Skeletal muscle satellite cell (primary cell): Measurements from ENCODE around the gene PLIN4.

Source experiments
- H3K27me3 ChIP-seq: 2 replicates; pipeline ENCODE4 v1.7.0; 2013; ENCODE audit warnings: low read length; ENCODE audit not compliant: control insufficient read depth, insufficient read depth
- H3K36me3 ChIP-seq: 2 replicates; pipeline ENCODE4 v1.7.0; 2013; ENCODE audit warnings: mild to moderate bottlenecking, control low read depth, low read length; ENCODE audit not compliant: insufficient read depth
- H3K4me1 ChIP-seq: 2 replicates; pipeline ENCODE4 v1.7.0; 2013; ENCODE audit warnings: low read length; ENCODE audit not compliant: control insufficient read depth, insufficient read depth
- H3K4me2 ChIP-seq: 2 replicates; pipeline ENCODE4 v1.7.0; 2013; ENCODE audit warnings: mild to moderate bottlenecking, low read length
- H3K4me3 ChIP-seq: 2 replicates; pipeline ENCODE4 v1.7.0; 2013; ENCODE audit warnings: low read length
- H3K9ac ChIP-seq: 2 replicates; pipeline ENCODE4 v1.7.0; 2013; ENCODE audit warnings: mild to moderate bottlenecking, low read depth, low read length, moderate library complexity
- H3K9me3 ChIP-seq: replicated peaks from 2 replicates; pipeline ENCODE4 v1.7.0; 2013; ENCODE audit warnings: mild to moderate bottlenecking, control low read depth, low read length

The PLIN4 gene

DNA sequence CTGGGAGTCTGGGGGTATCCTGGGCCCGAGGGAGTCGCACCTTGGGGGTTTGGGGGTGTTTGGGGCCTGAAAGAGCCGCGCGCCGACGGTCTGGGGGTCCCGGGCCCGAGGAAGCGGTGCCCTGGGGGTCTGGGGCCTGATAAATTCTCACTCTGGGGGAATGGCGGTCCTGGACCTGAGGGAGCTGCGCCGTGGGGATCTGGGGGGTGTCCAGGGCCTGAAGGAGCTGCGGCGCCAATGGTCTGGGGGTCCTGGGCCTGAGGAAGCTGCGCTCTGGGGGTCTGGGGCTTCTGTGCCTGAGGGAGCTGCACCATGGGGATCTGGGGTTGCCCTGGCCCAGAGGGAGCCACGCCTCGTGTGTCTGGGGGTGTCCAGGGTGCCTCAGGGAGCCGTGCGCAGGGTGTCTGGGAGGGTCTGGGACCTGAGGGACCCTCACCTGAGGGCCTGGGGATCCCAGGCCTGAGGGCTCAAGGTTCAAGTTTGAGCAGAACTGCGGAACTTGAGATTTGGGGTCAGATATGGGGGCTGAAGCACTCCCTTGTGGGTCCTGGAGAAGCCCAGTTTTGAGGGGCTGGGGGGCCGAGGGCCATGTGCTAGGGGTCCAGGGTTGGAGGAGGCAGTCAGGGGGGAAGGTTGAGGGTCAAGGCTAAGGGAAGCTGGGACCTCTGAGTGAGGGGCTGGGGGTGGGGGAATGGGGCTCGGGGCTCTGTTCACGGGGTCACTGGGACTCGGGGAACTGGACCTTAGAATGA is 45.1 kb downstream of the PLIN4 start:
- peak overlapping the region; percentile 88 for H3K4me3 ChIP-seq
- H3K36me3 ChIP-seq = peaks cover 21% of the 10 kb centered on the region
- no peaks in the 10 kb centered on the region for H3K27me3 ChIP-seq
- H3K9me3 ChIP-seq = no peaks in the 10 kb centered on the region
- peak overlapping the region; percentile 93 for H3K9ac ChIP-seq
- H3K4me2 ChIP-seq = peak overlapping the region; percentile 98
- peaks cover 19% of the 10 kb centered on the region for H3K4me1 ChIP-seq

DNA sequence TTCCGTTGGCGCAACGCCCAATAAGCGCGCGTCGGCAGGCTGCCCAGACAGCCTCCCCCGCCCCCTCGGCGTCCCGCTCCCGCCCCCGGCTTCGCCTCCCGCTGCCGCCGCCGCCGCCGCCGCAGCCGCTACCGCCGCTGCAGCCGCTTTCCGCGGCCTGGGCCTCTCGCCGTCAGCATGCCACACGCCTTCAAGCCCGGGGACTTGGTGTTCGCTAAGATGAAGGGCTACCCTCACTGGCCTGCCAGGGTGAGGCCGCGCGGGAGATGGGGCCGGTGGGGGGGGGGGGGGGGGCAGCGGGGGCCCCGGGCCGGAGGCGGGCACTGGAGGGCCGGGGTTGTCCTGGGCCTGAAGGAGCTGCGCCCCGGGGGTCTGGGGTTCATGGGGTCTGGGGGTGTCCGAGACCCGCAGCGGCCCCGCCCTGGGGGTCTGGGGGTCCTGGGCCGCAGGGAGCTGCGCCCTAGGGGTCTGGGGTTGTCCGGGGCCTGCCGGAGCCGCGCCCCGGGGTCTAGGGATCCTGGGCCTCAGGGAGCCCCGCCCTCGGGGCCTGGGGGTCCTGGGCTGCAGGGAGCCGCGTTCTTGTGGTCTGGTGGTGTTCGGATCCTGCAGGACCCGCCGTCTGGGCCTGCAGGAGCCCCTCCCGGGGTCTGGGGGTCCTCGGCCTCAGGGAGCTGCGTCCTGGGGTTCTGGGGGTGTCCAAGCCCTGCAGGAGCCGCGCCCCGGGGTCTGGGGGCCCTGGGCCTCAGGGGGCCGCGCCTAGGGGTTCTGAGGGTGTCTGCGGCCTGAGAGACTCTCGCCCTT is 45.9 kb downstream of the PLIN4 start, which contains the start of gene HDGFL2:
HDGFL2 (plus strand) TSS at position 124 of the 801 bp plus-strand sequence; CDS start at position 178, 54 bp downstream.
- H3K4me2 ChIP-seq = peak within 1 kb of the TSS; percentile 98
- H3K9ac ChIP-seq = peak within 1 kb of the TSS; percentile 93

DNA sequence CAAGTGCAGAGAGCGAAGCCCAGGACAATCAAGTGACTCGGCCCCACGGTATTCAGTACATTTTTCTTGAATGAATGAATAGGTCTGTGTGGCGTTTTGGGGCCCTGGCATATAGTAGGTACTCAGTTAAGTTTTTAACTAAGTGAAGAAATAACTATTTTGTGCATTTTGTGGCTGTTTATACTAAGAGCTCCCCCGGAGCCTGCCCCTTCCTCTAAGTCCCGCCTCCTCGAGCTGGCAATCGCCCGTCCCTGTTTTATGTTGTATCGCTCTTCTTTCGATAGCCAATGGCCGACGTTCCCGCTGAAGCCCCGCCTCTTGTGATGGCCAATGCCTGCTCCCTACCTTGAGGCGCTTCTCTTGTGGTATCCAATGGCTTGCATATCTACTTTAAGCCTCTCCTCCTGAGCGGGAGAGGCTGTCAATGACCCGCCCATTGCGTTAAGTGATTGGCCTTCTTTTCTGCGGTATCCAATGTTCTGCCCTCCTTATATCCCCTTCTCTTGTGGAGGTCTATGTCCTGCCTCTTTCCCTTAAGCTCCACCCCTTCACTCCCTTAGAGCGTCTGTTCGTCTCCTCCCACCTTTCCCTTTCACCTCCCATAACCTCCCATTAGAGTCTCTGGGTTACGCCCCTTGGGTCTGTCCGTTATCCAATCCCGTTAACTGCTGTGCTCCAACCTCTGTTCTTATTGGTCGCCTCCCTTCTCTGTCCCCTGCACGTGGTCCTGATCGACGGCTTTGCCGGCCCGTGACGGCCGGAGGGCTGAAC is 46.7 kb downstream of the PLIN4 start:
- Histone ChIP-seq H3K36me3 (peaks cover 10% of the 10 kb centered on the region), H3K4me3 (peak overlapping the region; percentile 76), H3K27me3 (no peaks in the 10 kb centered on the region), H3K9ac (peak overlapping the region; percentile 87), H3K4me2 (peak overlapping the region; percentile 95), H3K4me1 (peaks cover 19% of the 10 kb centered on the region), H3K9me3 (no peaks in the 10 kb centered on the region)

More for the DNA sequence above, 45.9 kb downstream of the PLIN4 start, which contains the start of gene HDGFL2:
- Histone ChIP-seq H3K4me1 (peaks cover 19% of the 10 kb centered on the region), H3K36me3 (peaks cover 17% of the 10 kb centered on the region), H3K4me3 (peak within 1 kb of the TSS; percentile 88), H3K27me3 (no peaks in the 10 kb centered on the region), H3K9me3 (no peaks in the 10 kb centered on the region)

DNA sequence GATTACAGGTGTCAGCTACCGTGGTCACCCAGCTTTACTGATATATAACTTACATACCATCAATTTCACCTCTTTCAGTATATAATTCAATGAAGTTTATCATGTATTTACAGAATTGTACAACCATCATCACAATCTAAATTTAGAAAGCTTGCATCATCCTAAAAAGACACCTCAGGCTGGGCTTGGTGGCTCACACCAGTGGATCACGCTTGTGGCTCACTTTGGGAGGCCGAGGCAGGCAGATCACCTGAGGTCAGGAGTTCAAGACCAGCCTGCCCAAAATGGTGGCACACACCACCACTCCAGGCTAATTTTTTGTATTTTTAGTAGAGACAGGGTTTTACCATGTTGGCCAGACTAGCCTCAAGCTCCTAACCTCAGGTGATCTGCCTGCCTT is 50.5 kb downstream of the PLIN4 start:
- H3K27me3 ChIP-seq = no peaks in the 10 kb centered on the region
- no peaks in the 10 kb centered on the region for H3K36me3 ChIP-seq
- no peak overlapping the region for H3K4me3 ChIP-seq
- no peaks in the 10 kb centered on the region for H3K9me3 ChIP-seq
- no peak overlapping the region for H3K4me2 ChIP-seq
- peaks cover 5% of the 10 kb centered on the region for H3K4me1 ChIP-seq
- H3K9ac ChIP-seq = no peak overlapping the region

DNA sequence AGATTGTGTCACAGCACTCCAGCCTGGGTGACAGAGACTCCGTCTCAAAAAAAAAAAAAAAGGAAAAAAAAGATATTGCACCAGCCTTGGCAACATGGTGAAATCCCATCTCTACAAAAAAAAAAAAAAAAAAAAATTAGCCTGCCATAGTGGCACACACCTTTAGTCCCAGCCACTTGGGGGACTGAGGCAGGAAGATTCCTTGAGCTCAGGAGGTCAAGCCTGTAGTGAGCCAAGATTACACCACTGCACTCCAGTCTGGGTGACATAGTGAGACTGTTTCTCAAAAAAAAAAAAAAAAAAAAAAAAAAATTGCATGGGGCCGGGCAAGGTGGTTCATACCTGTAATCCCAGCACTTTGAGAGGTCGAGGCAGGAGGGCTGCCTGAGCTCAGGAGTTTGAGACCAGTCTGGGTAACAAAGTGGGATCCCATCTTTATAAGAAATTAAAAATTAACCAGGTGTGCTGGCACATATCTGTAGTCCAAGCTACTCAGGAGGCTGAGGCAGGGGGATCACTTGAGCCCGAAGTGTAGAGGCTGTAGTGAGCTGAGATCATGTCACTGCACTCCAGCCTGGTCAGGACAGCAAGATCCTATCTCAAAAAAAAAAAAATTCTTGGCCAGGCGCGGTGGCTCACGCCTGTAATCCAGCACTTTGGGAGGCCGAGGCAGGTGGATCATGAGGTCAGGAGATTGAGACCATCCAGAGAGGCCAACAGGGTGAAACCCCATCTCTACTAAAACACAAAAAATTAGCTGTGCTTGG is 53.3 kb downstream of the PLIN4 start:
- Histone ChIP-seq H3K4me3 (no peak overlapping the region), H3K27me3 (no peaks in the 10 kb centered on the region), H3K4me1 (no peaks in the 10 kb centered on the region), H3K4me2 (no peak overlapping the region), H3K36me3 (no peaks in the 10 kb centered on the region), H3K9me3 (no peaks in the 10 kb centered on the region), H3K9ac (no peak overlapping the region)

DNA sequence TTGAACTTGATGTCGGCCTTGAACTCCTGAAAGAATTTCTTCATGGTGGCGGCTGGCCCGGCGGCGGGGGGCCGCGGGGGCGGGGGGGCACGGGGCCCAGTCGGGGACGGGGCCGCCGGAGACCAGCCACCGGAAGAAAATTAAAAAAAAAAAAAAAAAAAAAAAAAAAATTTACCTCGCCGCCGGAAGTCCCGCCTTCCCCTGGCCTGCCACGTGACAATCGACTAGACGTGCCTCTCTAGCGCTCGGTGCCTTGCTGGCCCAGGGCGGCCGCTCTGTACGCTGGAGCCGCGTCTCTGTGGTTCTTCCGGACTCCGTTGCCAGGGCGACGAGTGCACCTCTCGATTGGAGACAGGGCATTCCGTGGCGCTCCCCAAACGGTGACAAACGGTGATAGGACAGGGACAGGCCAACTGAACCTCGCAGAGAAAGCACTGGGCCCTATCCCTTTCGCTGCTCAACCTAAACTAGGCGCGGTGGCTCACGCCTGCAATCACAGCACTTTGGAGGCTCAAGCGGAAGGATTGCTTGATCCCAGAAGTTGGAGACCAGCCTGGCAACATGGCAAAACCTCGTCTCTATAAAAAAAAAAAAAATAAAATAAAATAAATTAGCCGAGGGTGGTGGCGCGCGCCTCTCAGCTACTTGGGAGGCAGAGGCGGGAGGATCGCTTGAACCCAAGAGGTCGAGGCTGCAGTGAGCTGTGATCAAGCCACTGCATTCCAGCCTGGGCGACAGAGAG is 60.5 kb downstream of the PLIN4 start, which contains the start of gene UBXN6:
UBXN6 (minus strand) TSS at position 141 of the 742 bp plus-strand sequence; CDS start at position 44, 97 bp downstream.
- H3K4me2 ChIP-seq = peak within 1 kb of the TSS; percentile 99
- H3K9ac ChIP-seq = peak within 1 kb of the TSS; percentile 89
- no peaks in the 10 kb centered on the region for H3K27me3 ChIP-seq
- peaks cover 20% of the 10 kb centered on the region for H3K36me3 ChIP-seq
- peak within 1 kb of the TSS; percentile 91 for H3K4me3 ChIP-seq
- peaks cover 20% of the 10 kb centered on the region for H3K4me1 ChIP-seq
- H3K9me3 ChIP-seq = no peaks in the 10 kb centered on the region

DNA sequence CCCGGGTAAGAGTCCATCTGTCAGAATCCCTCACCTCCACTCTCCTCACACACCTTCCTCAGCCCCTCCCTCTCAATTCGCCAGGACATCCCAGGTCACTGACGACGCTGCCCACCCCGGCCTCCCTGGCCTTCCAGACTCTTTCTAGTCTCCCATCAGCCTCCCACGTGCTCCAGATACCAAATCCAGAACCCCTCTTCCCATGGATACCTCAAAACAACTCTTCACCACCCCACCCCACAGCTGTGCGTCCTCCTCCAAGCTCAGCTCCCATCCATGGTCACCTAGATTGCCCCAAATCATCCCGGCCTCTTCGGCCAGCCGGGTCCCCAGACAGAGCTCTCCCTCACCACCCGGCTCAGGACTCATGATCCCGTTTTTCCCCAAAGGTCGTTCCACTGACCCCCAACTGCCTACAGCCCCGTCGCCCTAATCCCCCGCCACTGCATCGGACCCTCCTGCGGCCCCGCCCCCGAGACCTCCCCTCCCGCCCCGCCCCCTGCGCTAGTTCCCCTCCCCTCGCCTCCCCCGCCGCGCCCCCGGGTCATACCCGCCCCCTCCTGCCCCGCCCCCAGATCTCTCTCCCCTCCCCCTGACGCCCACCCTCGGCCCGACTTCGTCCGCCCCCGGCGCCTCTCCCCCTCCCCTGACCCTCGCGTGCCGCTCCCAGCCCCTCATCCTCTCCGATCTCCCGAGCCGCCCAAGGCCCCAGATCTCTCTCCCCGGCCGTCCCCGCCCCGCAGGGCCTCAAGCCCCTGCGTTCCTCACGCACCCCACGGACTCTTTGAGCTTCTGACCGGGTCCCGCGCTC is 61.2 kb downstream of the PLIN4 start:
- Histone ChIP-seq H3K9ac (peak overlapping the region; percentile 89), H3K27me3 (no peaks in the 10 kb centered on the region)

DNA sequence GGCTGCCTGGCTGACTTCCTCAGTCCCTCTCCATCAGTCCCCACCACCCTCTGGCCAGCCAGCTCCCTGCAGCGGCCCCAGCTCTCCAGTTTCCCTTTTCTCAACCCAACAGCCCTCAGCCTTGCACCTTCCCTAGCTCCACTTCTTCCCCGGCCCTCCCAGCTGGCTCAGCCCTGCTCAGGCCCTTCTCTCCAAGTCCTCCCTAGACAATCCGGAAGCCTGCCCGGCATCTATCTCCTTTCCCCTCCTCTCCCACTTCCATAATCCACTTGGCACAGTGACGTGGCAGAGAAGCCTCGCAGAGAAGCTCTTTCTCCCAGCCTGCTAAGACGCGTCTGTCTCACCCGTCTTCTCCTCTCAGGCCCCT is 61.8 kb downstream of the PLIN4 start:
- Histone ChIP-seq H3K27me3 (no peaks in the 10 kb centered on the region), H3K4me1 (peaks cover 20% of the 10 kb centered on the region), H3K4me3 (peak overlapping the region; percentile 91), H3K4me2 (peak overlapping the region; percentile 98), H3K36me3 (peaks cover 28% of the 10 kb centered on the region), H3K9me3 (no peaks in the 10 kb centered on the region), H3K9ac (peak overlapping the region; percentile 89)

More for the DNA sequence above, 61.2 kb downstream of the PLIN4 start:
- H3K4me2 ChIP-seq = peak overlapping the region; percentile 98
- no peaks in the 10 kb centered on the region for H3K9me3 ChIP-seq
- peaks cover 27% of the 10 kb centered on the region for H3K36me3 ChIP-seq
- peak overlapping the region; percentile 91 for H3K4me3 ChIP-seq
- peaks cover 20% of the 10 kb centered on the region for H3K4me1 ChIP-seq

DNA sequence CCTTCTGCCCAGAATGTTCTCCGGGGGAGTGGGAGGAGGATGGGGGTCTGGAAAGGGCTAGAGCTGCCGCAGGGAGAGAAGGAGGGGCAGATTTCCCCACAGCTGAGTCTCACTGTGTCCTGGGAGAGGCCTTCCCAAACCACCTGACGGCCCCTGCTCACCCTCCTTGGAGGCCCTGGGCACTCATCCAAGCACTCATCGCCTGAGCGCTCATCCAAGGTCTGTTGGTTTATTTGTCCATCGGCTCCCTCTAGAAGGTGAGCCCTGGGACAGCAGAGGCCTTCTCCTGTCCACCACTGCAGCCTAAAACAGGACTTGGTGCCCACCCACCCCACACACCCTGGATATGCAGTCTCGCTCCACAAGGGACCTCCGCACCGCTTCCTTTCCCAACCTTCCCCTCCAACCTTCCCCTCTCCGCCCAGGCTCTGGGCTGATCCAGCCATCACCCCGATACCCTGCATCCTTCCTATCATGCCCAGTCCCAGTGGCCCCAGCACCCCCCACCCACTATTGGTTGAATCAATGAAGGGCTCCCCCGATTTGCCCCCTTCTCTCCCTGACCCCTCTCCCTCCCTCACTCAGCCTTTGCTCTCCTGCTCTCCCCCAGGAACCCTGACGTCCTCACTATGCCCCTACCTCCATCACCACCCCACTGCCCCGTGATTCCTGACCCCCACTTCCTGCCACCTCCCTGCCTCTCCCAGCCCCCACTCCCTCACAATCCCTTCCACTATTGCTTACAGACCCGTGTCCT is 62.4 kb downstream of the PLIN4 start:
- H3K9me3 ChIP-seq = no peaks in the 10 kb centered on the region
- H3K36me3 ChIP-seq = peaks cover 33% of the 10 kb centered on the region
- peak overlapping the region; percentile 91 for H3K4me3 ChIP-seq
- H3K4me2 ChIP-seq = peak overlapping the region; percentile 98
- peaks cover 20% of the 10 kb centered on the region for H3K4me1 ChIP-seq
- H3K27me3 ChIP-seq = no peaks in the 10 kb centered on the region
- H3K9ac ChIP-seq = peak overlapping the region; percentile 89
